Measurements from ENCODE around the gene PHF24.

- no peak for TF ChIP-seq CTCF (IDR thresholded peaks at IDR 0.05)
- no peak for TF ChIP-seq EP300 (IDR thresholded peaks at IDR 0.05)
- TF ChIP-seq POLR2AphosphoS5 (IDR thresholded peaks at IDR 0.05), result no peak
These were observed 44.5 kb downstream of the PHF24 start for GRCh38 chr9:35002623-35003022.
